ENCODE data around the gene RALGAPA2.

RALGAPA2 gene

DNA sequence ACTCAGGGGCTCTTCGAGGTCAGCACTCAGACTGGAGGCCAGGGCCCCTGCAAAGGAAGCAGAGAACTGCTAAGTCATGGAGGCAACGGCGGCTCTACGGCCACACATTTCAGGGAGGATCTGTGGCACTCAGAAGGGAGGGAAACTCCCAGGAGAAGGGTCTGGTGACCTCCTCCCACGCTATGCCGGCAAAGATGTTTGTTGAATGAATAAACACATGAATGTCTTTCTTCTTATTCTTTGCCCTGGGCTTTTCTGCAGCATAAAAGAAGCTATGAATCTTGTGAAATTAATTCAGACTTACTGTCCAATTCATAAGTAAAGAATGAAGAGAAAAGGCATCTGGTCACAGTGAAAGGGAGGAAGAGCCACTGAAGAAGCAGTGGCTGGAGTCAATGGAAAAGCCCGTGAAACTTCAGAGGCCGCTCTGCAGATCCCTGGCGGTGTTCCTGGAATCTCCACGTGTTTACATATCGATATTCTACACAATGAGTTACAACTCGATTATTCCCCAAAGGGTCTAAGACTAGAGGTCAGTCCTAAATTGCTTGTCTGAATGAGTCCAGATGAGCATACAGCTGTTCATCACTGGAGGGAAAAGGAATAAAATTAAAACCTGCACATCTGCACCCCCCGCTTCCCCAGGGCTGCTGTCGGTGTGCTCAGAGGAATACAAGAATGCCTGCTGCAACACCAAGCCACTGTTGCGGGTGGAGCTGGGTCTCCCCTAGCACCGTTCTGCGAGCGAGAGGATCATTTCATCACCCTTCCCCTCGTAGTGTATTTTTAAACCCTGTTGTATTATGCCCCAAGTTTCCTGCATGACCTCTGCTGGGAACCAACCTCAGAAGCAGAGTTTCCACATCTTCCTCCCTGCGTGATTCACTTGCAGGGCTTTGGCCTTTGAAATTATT, 319.0 kb downstream of the RALGAPA2 start:
- no peak for DNase-seq

DNA sequence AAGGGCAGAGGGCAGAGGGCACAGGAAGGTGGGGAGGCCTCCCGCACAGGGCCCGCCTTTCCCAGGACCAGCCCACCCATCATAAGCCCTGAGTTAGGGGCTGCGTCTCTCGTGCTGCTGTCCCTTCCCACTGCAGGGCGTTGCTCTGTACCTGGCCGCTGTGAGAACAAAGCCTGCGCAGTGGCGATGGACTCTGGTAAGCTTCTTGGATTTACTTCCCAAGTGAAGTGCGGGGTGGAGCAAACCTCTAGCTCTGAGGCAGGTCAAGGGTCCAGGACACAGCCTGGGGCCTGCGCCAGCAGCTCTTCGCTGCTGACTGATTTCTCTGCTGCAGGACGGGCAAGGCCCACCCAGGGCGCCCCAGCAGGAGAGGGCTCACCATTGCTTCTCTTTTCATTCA, 320.7 kb downstream of the RALGAPA2 start:
- DNase-seq, result no peak

DNA sequence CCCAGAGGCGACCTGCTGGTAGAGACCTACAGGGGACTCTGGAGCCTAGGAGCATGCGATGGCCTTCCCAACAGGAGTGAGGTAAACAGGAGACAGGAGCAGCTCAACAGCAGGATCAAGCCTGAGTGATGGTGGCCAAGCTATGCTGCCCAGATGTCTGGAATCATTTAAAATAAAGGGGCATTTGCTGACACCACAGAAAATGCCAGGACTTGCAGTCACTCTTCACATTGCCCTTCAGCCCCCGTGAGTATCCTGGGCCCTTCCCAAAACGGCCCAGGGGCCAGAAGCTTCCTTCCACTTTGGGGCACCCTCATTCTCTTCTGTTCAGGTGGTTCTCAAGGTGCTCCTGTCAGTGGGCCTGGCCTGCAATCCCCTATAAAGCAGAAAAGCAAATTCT, 321.3 kb downstream of the RALGAPA2 start:
- no peak for DNase-seq

DNA sequence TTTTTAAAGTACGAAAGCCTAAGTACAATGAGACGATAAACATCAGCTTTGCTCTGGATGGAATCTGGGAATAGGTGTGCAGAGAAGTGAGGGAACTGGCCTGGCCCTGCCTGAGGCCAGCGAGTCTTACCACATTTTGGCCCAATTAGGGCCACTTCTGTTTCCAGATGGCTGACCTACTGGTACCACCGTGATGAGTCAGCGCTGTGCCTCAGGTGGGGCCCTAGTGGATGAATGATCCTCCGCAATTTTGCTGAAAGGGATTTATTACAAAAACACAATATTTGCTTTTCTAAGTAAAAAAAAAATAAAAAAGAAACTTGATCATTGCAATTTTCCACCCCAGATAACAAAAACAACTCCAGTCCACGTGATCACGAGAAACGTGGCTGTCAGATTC, 322.1 kb downstream of the RALGAPA2 start:
- no peak for DNase-seq

DNA sequence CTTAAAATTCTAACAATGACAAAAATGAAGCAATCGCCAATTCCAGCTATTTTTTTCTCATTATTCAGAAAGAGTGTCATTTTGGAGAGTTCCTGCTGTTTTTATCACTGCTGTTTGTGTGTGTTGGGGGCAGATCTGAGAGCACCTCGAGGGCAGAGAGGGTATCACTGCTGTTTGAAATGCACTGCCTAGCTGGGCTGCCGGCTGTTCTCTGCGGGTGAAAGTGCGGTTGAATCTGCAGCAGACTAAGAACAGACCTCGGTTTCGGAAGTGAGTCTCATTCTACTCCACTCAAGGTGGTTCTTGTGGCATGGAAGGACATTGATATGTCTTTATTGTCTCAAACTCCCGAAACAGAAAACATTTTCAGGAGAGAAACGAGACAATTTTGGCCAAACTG, 326.3 kb downstream of the RALGAPA2 start:
- DNase-seq, result no peak

DNA sequence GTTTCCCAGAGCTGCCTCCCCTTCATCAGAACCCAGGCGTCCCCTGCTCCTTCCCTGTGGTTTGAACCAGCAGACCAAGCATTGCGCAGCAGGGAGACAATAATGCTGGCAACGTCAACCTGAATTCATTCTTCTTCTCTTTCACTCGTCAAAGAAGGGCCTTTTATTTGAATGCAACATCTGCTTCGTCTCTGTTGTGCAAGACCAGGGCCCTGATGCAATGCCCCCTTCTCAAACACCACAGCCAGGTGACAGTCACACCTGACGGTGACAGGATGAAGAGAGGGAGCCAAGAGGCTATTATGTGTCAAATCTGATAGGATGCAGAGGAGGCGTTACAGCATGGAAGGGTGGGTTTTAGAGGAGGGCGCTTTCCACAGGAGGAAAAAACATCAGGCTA, 336.6 kb downstream of the RALGAPA2 start:
- DNase-seq, result no peak

DNA sequence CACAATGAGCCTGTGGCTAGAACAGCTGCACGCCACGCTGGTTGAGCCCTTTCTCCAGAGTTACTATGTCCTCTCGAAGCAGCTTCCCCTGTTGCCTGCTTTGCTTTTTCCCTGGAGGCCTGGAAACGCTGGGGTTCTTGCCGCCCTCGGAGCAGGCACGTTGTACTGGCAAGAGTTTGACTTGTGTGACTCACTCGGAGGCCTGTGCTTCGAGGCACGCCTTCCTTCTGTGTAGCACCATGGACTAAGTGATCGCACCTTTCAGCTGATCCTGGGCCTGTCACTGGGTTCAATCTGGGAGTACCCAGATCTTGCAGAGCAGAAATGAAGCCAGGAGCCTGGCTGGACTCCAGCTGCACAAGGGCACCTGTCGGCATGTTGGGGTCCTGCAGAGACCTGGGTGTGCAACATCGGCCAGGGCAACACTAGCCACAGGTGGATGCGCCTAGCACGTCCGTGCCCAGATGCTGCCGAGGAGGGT, 339.3 kb downstream of the RALGAPA2 start:
- no peak for DNase-seq

DNA sequence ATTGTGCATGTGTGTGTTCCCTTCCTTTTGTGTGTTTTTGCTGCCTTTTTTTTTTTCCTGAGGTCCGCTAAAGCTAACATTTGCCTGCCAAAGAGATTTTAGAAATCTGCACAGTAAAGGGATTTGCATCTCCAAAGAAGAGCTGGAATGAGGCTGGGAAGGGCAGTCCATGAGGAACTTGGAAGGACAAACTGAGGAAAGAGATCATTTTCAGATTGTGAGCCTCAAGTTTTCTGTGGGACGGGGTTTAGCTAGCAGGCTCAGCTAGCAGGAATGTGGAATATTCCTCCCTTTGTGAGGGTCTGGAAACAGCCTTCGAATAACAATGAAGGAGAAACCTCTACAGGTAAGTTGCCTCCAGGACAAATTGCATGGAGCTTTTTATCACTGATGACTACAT, 340.8 kb downstream of the RALGAPA2 start:
- DNase-seq, result no peak

DNA sequence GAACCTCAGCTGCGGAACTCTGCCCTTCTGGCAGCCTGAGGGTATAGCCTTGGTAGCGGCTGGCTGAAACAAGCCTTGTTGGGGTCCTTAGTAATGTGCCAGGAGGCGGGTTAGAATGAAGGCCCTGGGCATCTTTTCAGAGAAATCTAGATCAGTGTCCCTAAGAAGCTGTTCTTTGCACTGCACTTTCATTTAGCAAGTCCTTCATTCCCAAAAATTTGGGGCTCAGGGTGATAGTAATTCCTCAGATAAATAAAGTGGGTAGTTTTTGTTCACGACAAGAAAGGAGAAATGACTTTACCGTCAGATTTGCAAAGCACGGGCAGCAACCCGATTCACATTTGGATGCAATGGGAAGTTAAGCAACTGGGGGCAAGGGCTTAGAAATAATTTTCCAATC, 341.4 kb downstream of the RALGAPA2 start:
- no peak for DNase-seq

DNA sequence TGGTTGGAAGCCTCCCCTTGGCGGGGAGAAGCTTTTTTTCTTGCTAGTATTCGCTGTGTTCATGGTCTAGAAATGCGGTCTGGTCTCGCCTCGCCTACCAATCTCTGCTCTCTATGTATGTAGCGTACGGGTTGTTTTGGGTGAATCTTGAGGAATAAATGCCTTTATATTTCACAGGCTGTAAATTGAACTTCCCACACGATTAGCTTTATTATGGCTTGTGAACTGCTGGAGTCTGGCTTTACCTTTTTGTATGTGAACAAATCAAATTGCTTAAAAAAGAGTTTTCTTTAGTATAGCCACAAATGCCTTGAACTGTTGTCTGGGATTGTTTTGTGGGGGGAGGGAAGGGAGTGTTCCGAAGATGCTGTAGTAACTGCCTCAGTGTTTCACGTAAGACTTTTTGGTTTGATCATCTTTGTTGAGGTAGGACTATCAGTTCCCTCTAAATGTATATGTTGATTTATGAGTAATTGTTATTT, 342.3 kb downstream of the RALGAPA2 start:
- DNase-seq, result no peak

DNA sequence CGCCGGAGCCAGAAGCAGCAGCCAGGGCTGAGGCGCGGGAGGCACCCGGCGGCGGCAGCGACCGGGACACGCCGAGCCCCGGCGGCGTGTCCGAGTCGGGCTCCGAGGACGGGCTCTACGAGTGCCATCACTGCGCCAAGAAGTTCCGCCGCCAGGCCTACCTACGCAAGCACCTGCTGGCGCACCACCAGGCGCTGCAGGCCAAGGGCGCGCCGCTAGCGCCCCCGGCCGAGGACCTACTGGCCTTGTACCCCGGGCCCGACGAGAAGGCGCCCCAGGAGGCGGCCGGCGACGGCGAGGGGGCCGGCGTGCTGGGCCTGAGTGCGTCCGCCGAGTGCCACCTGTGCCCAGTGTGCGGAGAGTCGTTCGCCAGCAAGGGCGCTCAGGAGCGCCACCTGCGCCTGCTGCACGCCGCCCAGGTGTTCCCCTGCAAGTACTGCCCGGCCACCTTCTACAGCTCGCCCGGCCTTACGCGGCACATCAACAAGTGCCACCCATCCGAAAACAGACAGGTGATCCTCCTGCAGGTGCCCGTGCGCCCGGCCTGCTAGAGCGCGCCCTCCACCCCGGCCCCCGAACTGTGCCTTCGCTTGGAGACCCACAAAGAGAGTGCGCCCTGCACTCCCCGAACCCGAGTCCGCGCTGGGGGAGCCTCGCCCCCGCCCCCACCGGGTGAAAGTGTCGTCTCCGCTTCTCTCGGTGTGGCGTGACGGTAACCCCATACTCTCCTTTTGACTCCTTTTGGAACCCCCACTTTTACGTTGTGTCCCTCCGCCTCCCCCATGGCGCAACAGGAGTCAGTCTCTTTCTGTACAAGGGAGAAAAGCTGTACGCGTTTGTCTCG, 343.0 kb downstream of the RALGAPA2 start:
- DNase-seq, result no peak

DNA sequence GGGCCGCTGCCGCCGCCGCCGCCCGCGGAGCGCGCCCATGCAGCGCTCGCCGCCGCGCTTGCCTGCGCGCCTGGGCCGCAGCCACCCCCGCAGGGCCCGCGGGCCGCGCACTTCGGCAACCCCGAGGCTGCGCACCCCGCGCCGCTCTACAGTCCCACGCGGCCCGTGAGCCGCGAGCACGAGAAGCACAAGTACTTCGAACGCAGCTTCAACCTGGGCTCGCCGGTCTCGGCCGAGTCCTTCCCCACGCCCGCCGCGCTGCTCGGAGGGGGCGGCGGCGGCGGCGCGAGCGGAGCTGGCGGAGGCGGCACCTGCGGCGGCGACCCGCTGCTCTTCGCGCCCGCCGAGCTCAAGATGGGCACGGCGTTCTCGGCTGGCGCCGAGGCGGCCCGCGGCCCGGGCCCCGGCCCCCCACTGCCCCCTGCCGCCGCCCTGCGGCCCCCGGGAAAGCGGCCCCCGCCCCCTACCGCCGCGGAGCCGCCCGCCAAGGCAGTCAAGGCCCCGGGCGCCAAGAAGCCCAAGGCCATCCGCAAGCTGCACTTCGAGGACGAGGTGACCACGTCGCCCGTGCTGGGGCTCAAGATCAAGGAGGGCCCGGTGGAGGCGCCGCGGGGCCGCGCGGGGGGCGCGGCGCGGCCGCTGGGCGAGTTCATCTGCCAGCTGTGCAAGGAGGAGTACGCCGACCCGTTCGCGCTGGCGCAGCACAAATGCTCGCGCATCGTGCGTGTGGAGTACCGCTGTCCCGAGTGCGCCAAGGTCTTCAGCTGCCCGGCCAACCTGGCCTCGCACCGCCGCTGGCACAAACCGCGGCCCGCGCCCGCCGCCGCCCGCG, 343.8 kb downstream of the RALGAPA2 start:
- no peak for DNase-seq

DNA sequence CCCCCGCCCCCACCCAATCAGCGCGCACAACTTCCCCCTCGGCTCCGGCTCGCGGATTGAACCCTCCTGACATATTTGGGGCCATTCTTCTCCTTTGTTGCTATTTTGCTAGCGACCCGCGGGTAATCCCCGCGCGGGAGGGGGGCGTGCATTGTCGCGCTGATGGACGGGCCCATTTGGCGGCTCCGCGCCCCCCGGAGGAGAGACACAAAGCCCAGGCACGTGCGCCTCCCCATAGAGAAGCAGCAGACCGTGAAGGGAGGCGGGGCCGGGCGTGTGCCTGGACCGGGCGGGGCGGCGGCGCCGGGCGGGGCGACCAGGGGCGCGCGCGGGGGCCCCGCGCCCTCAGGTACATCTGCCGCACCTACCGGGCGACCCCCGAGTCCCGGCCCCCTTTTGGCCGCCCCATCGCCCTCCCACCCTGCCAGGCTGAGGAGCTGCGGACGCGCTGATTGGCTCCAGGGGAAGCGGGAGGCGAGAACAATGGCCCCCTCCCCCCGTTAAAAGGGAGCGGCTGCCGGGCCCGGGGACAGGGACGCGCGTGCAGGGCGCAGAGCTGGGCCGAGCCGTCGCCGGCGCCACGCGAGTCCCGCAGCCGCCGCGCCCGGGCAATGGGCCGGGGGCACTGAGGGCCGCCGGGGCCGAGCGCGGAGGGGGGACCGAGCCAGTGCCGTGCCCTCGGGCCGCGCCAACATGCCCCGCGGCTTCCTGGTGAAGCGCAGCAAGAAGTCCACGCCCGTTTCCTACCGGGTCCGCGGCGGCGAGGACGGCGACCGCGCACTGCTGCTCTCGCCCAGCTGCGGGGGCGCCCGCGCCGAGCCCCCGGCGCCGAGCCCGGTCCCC, 344.6 kb downstream of the RALGAPA2 start, which contains the start of gene INSM1:
TSS of gene INSM1 (plus strand) at position 530 of the 843 bp plus-strand sequence. CDS start at position 694, 164 bp downstream.
- no peak for DNase-seq

DNA sequence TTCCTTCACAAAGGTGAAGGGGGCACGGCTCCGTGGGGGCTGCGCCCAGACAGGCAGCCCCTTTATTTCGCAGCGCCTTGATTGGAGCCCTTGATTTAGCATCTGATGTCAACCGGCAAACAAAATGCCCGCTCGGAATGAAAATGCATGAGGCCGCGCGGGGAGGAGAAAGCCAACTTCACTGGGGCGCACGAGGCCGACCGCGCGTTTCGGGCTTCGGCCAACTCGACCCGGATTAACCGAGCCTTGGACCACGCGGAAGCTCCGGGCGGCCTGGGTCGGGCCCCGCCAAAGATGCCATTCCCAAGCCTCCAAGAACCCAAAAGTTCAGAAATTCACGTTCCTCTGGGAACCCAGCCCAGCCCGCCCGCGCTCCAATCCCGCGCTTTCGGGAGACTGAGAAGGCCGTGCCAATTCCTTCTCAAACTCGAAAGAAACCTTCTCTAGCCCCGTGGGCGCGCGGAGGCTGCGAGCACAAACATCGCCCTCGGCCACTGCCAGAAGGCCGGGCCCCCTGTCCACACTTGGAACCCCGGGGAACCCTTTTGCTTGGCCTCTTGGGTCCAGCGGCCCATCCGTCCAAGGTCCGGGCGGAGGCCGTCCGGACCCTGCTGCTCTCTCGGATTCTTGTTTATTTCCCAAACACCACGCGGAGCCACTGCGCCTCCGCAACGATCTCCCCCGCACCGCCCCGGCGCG, 345.4 kb downstream of the RALGAPA2 start:
- DNase-seq, result no peak

DNA sequence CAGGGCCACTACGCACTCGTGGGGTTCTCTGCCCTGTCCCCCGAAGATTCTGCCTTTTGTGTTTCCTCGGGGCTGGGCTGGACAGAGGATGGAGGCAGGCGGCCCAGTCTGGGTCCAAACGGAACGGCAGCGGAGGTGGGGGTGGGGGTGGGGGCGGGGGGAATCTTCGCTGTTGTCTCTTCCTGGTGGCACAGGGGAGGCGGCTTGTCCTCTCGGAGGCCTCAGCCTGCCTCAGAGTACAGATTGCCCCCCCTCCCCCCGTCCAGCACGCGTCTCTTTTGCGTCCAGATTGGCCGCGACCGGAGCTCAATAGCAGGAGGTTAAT, 345.9 kb downstream of the RALGAPA2 start:
- no peak for DNase-seq

DNA sequence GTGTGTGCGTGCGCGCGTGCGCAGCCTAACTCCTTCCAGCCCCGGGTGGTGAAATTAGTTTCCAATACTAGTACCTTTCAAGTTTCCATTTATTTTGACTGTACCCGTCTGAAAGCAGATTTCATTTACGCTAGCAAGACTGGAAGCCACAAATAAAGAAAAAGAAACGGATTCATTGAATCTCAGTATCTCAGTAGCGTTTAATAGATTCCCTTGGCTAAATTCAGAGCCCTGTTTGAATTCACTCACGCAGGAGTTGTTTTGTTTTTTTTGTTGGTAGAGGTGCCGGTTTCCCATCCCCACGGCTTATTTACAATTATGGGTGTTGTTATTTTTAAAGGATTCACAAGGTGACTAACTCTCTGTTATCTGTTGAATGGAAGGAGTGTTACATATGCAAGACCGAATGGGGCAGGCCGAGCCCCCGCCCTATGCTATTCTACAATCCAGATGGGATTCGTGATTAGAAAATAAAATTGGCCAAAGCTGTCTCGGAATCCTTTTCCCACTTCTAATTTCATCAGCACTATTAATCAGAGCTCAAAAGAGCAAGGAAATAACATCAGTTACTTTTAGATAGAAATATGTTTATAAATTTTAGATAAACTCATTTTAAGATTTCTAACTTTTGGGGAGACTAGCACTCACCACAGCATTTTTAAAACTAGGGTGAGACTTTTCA, 346.8 kb downstream of the RALGAPA2 start:
- no peak for DNase-seq

DNA sequence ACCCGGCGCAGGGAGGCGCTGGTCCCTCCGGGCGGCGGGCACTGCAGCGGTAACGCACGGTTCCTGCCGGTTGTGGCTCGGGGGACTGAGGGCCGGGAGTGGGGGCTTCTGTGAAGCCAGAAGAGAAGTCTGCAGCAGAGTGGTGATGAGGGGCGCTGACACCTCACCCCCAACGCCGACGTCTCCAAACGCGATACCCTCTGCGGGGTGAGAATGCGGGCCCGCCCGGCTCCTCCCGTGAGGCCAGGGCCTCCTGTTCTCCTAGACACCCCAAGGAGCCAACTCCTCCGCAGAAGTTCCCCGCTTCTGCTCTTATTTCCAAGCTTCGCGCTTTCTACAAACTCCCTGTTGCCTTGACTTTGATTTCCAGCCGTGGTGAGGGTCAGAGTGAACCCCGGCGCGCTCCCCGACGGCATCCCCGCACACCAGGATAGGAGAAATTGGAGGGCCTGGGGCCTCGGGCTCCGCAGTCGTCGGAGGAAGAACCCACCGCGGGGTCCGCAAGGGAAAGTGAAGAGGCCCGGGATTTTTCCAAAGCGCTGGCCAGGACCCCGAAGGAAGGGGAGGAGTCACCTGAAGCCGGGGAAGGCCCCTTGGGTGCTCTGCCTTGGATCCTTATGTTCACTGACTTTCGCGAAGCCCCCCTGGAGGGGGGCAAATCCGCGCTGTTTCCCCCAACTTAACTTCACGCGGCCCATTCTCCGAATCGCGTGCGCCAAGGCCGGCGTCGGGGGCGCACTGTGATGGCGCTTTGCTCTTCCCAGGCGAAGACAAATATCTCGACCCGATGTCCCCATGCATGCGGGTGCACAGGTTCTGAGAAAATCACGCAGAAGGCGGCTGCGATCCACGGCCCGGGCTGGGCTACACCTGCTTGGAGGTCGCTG, 347.6 kb downstream of the RALGAPA2 start:
- no peak for DNase-seq

DNA sequence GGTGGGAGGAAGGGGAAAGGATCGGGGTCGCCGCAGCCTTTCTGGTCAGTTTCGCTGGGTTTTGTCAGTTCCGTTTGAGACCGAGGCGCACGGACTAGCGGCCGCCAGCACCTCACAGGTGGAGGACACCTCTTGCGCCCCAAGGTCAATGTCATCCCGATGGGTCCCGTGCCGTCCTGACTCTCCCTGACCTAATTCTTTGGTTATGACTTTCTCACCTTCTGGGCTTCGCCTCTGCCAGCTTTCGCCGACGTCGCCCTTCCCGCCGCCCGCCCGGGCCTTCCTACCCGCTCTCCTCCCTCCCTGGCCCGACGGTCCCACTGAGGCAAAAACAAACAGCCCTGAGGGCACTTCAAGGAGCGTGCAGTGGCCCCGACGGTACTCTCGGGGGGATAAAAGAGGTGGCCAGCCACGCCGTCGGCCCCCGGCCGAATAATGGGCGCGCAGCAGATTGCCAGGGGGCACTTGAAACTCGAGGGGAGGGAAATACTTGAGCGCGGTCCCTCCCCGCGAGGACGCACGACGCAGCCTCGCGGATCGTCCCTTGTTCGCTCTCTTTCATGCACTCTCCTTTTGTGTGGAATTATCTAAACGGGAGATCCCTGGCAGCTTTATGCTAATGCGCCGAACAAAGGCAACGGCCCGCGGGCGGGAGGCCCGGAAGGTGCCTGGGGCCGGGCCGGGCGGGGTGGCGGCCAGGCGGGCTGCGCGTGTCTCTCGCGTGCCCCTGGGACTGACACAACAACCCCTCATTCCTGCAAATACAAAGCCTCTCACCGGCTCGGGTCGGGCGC, 348.4 kb downstream of the RALGAPA2 start:
- DNase-seq, result no peak

DNA sequence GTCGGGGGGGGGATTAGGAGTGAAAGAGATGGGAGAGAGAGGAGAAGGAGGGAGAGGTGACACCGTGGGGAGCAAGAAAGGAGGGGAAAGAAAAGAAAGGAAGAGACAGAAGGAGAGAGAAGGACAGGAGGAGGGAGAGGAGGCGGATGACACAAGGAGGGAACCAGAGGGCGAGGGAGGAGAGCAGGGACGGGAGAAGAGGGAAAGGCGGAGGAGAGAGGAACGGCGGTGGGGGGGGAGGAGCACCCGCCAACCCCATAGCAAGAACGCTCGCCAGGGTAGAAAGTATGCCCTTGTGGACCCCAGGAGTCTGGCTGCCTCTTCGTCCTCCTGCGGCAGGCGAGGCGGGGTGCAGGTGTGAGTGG, 349.0 kb downstream of the RALGAPA2 start:
- DNase-seq, result no peak

All from bone marrow (tissue), 2 donors.